Stimulated activated naive B cell treated with anti-CD40 and anti-IgM and Interleukin-4, amounts not matched to agents 10 μg/mL and 1 μg/mL and 100 μg/mL, for 72 hours (primary cell): ENCODE data around the gene USP28.
"Not testable (repeated sequence)": the region's sequence is repeated elsewhere in the genome, so short reads cannot be mapped to it uniquely, and the experiment has no call there.

ENCODE experiments used
- ATAC-seq, 2 donors: fragments of 150-1000 bp; cut with Tn5 transposase; replicated peaks; 2 replicates each; pipeline ENCODE4 v1.10.0; 2021; ENCODE audit warnings: moderate library complexity in 1 of 2
- DNase-seq: peaks from one replicate; pipeline ENCODE4 v3.0.0; 2021
- H3K27ac Mint-ChIP-seq: one replicate; pipeline ENCODE4 v1.8.0; 2022; ENCODE audit warnings: mild to moderate bottlenecking, mixed read lengths
- H3K27me3 Mint-ChIP-seq, 2 donors: one replicate each; pipeline ENCODE4 v1.8.0; 2022; ENCODE audit warnings: mixed read lengths in 2 of 2
- H3K36me3 Mint-ChIP-seq, 2 donors: one replicate each; pipeline ENCODE4 v1.8.0; 2022; ENCODE audit warnings: mixed read lengths in 2 of 2, mild to moderate bottlenecking in 1 of 2
- H3K4me1 Mint-ChIP-seq, 2 donors: one replicate each; pipeline ENCODE4 v1.8.0; 2022; ENCODE audit warnings: mixed read lengths in 2 of 2, mild to moderate bottlenecking in 1 of 2
- H3K4me3 Mint-ChIP-seq, 2 donors: one replicate each; pipeline ENCODE4 v1.8.0; 2022; ENCODE audit warnings: mild to moderate bottlenecking in 2 of 2, mixed read lengths in 2 of 2, moderate library complexity in 1 of 2
- H3K9me3 Mint-ChIP-seq, 2 donors: one replicate each; pipeline ENCODE4 v1.8.0; 2022; ENCODE audit warnings: mixed read lengths in 2 of 2, mild to moderate bottlenecking in 1 of 2

USP28 gene

DNA sequence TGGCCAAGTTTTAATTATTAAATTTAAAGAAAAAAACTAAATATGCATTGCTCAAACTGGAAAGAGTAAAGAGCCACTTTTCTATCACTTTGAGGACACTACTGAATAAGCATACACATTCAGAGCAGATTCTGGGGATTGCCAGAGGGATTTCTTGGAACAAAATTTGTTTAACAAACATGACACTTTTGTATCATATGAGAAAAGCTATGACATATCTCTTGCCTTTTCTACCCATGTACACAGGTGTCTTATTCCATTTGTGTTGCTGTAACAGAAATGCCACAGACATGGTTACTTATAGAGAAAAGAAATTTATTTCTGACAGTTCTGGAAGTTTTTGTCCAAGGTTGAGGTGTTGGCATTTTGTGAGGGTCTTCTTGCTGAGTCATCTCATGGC lies 13.5 kb upstream of the USP28 start:
- Mint-ChIP-seq H3K9me3 (no peaks in the 10 kb centered on the region), H3K4me3 (no peak overlapping the region), H3K36me3 (no peaks in the 10 kb centered on the region), H3K4me1 (no peaks in the 10 kb centered on the region), H3K27me3 (no peaks in the 10 kb centered on the region), H3K27ac (peak overlapping the region; percentile 9)
- ATAC-seq = peak; percentile 54 to 76
- DNase-seq = no peak

DNA sequence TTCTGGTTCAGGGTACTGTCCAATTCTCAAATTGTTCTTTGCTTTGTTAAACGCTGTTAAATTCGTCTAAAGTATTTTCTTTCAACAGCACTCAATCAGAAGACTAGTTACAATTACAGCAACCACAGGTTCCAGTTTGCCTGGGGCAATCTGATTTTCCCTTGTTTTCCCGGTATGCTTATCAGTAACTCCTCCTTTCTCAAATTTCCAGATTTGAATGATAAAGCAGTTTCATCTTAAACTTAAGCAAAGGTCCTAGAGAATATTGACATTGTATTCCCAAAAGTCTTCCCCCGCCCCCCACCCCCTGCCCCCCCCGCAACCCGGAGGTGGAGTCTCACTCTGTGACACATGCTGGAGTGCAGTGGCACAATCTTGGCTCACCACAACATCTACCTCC lies 10.5 kb upstream of the USP28 start:
- no peaks in the 10 kb centered on the region for H3K27me3 Mint-ChIP-seq
- H3K36me3 Mint-ChIP-seq = no peaks in the 10 kb centered on the region
- H3K4me3 Mint-ChIP-seq = no peak overlapping the region
- H3K4me1 Mint-ChIP-seq = no peaks in the 10 kb centered on the region
- no peaks in the 10 kb centered on the region for H3K9me3 Mint-ChIP-seq
- ATAC-seq (no peak), DNase-seq (no peak)
- H3K27ac Mint-ChIP-seq = no peak overlapping the region

DNA sequence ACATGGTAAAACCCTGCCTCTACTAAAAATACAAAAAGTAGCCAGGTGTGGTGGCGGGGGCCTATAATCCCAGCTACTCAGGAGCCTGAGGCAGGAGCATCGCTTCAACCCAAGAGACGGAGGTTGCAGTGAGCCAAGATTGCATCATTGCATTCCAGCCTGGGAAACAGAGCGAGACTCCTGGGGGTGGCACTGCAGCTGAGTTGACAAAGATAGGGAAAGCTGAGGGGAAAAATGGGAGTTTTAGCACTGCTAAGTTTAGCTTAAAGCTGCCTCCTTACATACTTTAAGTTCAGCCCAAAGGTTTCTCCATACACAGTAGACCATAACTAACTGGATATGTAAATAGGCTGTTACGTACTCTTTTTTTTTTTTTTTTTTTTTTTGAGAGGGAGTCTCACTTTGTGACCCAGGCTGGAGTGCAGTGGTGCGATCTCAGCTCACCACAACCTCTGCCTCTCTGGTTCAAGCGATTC lies 9.0 kb upstream of the USP28 start:
- no peak overlapping the region for H3K4me3 Mint-ChIP-seq
- ATAC-seq (no peak), DNase-seq (no peak)
- H3K36me3 Mint-ChIP-seq = no peaks in the 10 kb centered on the region
- H3K27ac Mint-ChIP-seq = no peak overlapping the region
- H3K4me1 Mint-ChIP-seq = no peaks in the 10 kb centered on the region
- H3K27me3 Mint-ChIP-seq = no peaks in the 10 kb centered on the region
- H3K9me3 Mint-ChIP-seq = no peaks in the 10 kb centered on the region

DNA sequence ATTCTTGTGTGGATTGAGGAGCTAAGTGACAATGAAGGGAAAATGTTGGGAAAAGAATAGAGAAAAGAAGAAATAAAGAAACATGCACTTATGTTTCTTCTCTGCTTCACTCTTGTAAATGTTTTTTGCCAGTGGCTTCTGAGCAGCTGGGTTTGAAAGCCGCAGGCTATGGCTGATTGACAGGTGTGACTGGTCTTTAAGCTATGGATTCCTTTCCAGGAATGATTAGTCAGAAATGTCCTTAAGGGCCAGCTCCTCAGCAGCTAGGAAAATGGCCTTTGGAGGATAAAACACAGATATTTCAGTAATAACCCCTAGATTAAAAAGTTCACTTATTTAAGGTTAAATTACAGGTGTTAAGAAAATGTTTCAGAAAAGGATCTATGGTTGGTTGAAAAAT lies 6.5 kb upstream of the USP28 start:
- Mint-ChIP-seq H3K9me3 (peaks cover 0 to 1% of the 10 kb centered on the region in 2 donors), H3K27ac (no peak overlapping the region), H3K36me3 (peaks cover 0 to 4% of the 10 kb centered on the region in 2 donors), H3K4me1 (peaks cover 4 to 10% of the 10 kb centered on the region in 2 donors), H3K27me3 (no peaks in the 10 kb centered on the region), H3K4me3 (no peak overlapping the region)
- DNase-seq = no peak
- no peak for ATAC-seq

DNA sequence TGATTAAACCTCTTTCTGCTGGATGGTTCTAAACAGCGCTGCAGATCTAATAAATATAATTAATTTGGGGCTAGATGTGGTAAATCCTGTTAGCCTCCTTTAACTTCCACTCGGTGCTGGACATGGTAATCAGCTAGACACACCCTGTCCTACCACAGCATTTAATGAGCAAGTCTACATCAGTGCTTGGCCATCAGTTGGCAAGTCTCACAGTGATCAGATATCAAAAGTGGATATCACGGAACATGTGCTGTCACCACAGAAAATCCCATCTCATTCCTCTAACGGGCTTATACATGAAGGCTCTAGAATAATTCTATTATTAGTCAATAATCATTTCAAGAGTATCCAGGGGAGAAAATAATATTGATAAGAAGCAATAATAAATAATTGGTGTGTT lies 5.6 kb upstream of the USP28 start:
- no peak overlapping the region for H3K27ac Mint-ChIP-seq
- H3K9me3 Mint-ChIP-seq = peaks cover 0 to 1% of the 10 kb centered on the region in 2 donors
- no peak for DNase-seq
- no peak for ATAC-seq
- peaks cover 0 to 4% of the 10 kb centered on the region in 2 donors for H3K36me3 Mint-ChIP-seq
- H3K4me1 Mint-ChIP-seq = peaks cover 7 to 13% of the 10 kb centered on the region in 2 donors
- H3K27me3 Mint-ChIP-seq = no peaks in the 10 kb centered on the region
- no peak overlapping the region for H3K4me3 Mint-ChIP-seq

DNA sequence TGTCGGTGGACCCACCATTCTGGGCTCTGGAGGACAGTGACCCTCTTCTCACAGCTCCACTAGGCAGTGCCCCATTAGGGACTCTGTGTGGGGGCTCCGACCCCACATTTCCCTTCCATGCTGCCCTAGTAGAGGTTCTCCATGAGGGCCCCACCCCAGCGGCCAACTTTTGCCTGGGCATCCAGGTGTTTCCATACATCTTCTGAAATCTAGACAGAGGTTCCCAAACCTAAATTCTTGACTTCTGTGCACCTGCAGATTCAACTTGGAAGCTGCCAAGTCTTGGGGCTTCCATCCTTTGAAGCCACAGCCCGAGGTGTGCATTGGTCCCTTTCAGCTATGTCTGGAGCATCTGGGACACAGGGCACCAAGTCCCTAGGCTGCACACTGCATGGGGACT lies 4.1 kb upstream of the USP28 start:
- not testable (repeated sequence) for H3K4me3 Mint-ChIP-seq, H3K9me3 Mint-ChIP-seq, H3K27ac Mint-ChIP-seq, DNase-seq, H3K36me3 Mint-ChIP-seq, H3K27me3 Mint-ChIP-seq, ATAC-seq
- H3K4me1 Mint-ChIP-seq = peaks cover 10 to 21% of the 10 kb centered on the region in 2 donors

DNA sequence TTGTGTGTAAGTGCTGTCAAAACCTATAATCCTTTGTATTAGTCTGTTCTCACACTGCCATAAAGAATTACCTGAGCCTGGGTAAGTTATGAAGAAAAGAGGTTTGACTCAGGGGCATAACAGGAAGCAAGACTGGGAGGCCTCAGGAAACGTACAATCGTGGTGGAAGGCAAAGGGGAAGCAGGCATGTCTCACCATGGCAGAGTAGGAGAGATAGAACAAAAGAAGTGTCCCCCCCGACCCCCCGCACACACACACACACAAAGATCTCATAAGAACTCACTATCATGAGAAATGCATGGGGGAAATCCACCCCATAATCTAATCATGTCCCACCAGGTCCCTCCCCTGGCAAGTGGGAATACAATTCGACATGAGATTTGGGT lies 2.3 kb upstream of the USP28 start:
- H3K4me1 Mint-ChIP-seq = peaks cover 20 to 35% of the 10 kb centered on the region in 2 donors
- H3K36me3 Mint-ChIP-seq = peaks cover 0 to 9% of the 10 kb centered on the region in 2 donors
- peaks cover 0 to 1% of the 10 kb centered on the region in 2 donors for H3K9me3 Mint-ChIP-seq
- no peak overlapping the region for H3K4me3 Mint-ChIP-seq
- no peak overlapping the region for H3K27ac Mint-ChIP-seq
- no peak for ATAC-seq
- no peak for DNase-seq
- H3K27me3 Mint-ChIP-seq = no peaks in the 10 kb centered on the region

DNA sequence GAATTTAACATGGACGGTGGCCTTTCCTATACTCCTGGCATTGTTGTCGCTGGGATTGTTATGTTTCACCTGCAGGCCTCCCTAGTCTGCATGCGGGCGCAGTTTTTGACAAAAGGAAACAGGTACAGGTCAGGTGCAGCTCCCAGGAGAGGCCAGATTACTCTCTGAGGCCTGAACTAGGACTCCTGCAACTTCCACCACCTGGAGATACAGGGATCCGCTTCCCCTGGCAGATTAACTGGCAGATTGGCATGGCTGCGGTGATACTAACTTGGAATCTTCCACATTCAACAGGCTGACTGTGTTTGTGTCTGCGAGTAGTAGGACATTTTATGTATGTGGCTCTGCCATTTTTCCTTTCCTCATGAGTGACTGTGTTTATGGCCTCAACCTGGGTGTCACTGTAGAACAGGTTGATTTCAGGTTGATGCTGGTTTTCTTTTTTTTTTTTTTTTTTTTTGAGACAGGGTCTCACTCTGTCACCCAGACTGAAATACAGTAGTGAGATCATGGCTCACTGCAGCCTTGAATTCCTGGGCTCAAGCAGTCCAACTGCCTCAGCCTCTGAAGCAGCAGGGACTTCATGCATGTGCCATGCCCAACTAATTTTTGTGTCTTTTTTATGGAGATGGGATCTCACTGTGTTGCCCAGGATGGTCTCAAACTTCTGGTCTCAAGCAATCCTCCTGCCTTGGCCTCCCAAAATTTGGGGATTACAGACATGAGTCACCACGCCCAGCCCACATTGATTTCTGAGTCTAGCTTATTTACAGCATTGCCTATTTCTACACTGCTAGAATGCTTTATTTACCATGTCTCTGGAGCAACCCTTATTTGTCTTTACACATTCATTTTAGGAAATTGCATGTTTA lies 1.7 kb upstream of the USP28 start:
- H3K4me3 Mint-ChIP-seq = peak overlapping the region in 1 of 2 donors; percentile 97
- no peak for DNase-seq
- H3K4me1 Mint-ChIP-seq = peaks cover 22 to 41% of the 10 kb centered on the region in 2 donors
- H3K9me3 Mint-ChIP-seq = peaks cover 0 to 1% of the 10 kb centered on the region in 2 donors
- ATAC-seq = no peak
- H3K27ac Mint-ChIP-seq = peak overlapping the region; percentile 98
- H3K27me3 Mint-ChIP-seq = no peaks in the 10 kb centered on the region
- peaks cover 0 to 13% of the 10 kb centered on the region in 2 donors for H3K36me3 Mint-ChIP-seq

DNA sequence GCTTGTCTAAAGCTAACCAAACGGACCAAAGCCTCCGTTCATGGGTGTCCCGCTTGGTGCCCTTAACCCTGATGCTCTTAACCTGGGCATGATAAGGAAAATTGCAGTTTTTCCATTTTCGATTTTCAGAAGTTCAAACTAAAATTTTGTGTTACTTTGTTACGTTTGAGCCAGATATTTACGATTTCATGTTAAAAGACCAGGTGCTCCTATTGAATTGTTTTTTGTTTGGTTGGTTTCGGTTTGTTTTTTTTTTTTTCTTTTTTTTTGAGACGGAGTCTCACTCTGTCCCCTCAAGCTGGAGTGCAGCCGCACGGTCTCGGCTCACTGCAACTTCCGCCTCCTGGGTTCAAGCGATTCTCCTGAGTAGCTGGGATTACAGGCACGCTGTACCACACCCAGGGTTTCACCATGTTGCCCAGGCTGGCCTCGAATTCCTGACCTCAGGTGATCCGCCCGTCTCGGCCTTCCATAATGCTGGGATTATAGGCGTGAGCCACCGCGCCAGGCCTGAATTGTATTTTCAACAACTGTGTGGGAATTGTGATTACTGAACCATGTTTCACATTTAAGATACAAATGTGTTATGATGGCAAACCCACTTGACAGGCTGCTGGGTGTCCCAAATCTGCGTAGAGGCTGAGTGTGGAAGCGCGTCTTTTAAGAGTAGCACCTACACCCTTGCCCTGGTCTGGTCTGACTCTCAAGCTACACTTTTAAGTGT lies 864 bp upstream of the USP28 start:
- Mint-ChIP-seq H3K4me1 (peaks cover 26 to 43% of the 10 kb centered on the region in 2 donors), H3K27me3 (no peaks in the 10 kb centered on the region), H3K9me3 (peaks cover 0 to 1% of the 10 kb centered on the region in 2 donors), H3K36me3 (peaks cover 0 to 13% of the 10 kb centered on the region in 2 donors), H3K27ac (peak overlapping the region; percentile 98), H3K4me3 (peak overlapping the region; percentile 96 to 97)
- ATAC-seq (no peak), DNase-seq (no peak)

DNA sequence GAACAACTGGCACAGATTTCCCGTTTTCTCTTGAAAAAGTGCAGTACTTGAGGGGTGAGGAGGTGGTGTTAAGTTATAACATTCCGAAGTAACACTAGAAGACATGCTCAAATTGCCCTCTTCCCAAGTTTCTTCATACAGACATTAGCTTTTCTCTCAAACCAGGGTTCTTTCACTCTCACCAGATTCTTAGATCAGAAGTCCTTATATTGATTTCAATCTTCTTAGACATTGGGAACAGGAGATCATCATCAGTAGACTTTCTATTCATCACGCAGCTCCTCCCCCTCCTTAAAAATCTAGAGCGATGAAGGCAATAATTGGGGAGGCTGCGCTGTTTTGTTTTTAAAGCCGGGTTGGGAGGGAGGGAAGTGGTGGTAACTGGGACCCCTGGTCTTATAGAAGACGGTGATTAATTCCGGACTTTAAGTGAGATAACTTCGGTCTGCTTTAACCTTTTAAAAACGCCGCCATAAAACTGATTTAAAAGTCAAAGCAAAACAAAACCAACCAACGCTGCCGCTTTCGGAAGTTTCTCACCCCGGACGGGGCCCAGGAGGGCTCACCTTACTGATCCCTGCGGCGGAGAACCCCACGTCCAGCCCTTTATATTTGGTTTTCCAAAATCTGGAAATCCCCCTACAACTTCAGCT lies 665 bp downstream of the USP28 start:
- peaks cover 34 to 55% of the 10 kb centered on the region in 2 donors for H3K4me1 Mint-ChIP-seq
- no peaks in the 10 kb centered on the region for H3K27me3 Mint-ChIP-seq
- peak overlapping the region; percentile 83 to 96 for H3K4me3 Mint-ChIP-seq
- peak; percentile 1 to 9 for ATAC-seq
- H3K27ac Mint-ChIP-seq = peak overlapping the region; percentile 88
- peaks cover 0 to 1% of the 10 kb centered on the region in 2 donors for H3K9me3 Mint-ChIP-seq
- no peak for DNase-seq
- H3K36me3 Mint-ChIP-seq = peaks cover 6 to 16% of the 10 kb centered on the region in 2 donors

DNA sequence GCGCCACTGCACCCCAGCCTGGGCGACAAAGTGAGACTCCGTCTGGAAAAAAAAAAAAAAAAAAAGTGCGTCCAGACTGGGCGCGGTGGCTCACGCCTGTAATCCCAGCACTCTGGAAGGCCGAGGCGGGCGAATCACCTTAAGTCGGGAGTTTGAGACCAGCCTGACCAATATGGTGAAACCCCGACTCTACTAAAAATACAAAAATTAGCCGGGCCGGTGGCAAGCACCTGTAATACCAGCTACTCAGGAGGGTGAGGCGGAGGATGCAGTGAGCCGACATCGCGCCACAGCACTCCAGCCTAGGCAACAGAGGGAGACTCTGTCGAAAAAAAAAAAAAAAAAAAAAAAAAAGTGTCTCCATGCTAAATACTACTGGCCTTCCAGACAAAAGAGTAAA lies 1.3 kb downstream of the USP28 start:
- Mint-ChIP-seq H3K27ac (peak overlapping the region; percentile 88), H3K4me1 (peaks cover 34 to 60% of the 10 kb centered on the region in 2 donors), H3K4me3 (peak overlapping the region; percentile 83 to 96), H3K27me3 (no peaks in the 10 kb centered on the region), H3K9me3 (peaks cover 0 to 1% of the 10 kb centered on the region in 2 donors), H3K36me3 (peaks cover 6 to 16% of the 10 kb centered on the region in 2 donors)
- DNase-seq (no peak), ATAC-seq (no peak)

DNA sequence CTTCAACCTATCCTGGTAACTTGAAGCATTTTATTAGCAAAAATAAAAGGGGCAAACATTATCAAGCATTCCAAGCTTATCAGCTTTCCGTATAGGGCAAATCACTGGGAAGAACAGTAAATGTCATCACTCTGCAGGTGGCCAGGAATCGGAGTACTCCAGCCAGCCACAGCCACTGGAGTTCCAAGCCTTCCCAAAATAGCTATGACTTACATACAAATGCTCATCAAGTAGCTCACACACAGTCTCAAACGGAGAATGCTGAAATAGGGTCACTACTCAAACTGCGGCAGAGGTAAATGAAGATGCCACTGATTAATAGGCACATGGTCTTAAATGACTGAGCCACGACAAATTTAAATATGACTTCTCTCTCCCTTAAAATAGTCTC lies 2.1 kb downstream of the USP28 start:
- no peak for DNase-seq
- Mint-ChIP-seq H3K36me3 (peaks cover 6 to 18% of the 10 kb centered on the region in 2 donors), H3K27me3 (no peaks in the 10 kb centered on the region), H3K4me1 (peaks cover 34 to 63% of the 10 kb centered on the region in 2 donors), H3K9me3 (peaks cover 0 to 1% of the 10 kb centered on the region in 2 donors), H3K4me3 (peak overlapping the region; percentile 46 to 68), H3K27ac (peak overlapping the region; percentile 51)
- no peak for ATAC-seq

DNA sequence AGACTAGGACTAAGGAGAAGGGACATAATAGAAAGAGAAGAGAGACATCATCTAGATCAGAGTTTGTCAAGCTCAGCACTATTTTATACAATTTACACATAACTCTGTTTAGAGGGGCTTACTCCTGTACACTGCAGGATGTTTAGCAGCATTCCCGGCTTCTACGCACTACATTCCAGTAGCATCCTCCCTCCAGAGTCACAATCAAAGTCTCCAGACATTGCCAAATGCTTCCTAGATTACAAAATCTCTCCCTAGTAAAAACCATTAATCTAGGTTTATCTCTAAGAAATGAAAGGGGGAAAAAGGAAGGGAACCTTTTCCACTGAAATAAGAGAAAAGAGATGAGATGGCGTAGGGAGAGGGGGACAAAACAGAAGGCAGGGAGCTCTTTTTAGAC lies 4.0 kb downstream of the USP28 start:
- no peaks in the 10 kb centered on the region for H3K27me3 Mint-ChIP-seq
- no peak for ATAC-seq
- H3K9me3 Mint-ChIP-seq = no peaks in the 10 kb centered on the region
- H3K27ac Mint-ChIP-seq = no peak overlapping the region
- DNase-seq = no peak
- peaks cover 30 to 53% of the 10 kb centered on the region in 2 donors for H3K4me1 Mint-ChIP-seq
- H3K4me3 Mint-ChIP-seq = no peak overlapping the region
- H3K36me3 Mint-ChIP-seq = peaks cover 13 to 21% of the 10 kb centered on the region in 2 donors

DNA sequence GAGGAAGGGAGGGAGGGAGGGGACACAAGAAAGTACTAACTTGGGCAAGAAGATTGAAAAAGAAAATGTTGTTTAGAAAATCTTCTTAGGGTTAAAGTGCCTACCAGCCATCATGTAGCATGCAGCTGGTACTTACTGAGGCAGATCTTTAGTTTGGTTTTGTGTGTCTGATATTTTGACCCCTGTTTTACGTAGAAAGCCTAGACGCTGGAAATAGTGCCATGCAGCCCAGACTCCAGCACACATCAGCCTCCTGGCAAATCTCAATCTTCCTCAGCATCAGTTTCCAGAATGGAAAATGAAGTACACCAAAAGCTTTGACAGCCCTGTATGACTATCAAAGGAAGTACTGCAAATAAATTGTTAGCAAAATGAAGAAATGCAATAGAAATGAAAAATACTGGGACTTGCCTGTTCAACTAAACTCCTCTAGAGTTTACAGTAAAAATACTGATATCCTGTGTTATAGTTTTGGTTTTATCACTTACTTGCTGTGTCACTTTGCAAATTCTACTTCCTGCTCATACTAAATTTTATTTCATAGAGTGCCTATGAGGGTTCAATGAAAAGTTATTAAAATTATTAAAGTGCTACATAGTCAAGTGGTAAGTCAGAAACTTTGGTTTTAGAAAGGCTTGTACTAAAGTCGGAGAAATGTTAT lies 7.4 kb downstream of the USP28 start:
- Mint-ChIP-seq H3K9me3 (no peaks in the 10 kb centered on the region), H3K36me3 (peaks cover 20 to 21% of the 10 kb centered on the region in 2 donors), H3K27me3 (no peaks in the 10 kb centered on the region), H3K27ac (no peak overlapping the region), H3K4me1 (peaks cover 25 to 44% of the 10 kb centered on the region in 2 donors), H3K4me3 (no peak overlapping the region)
- no peak for DNase-seq
- no peak for ATAC-seq
